ENCODE results near the gene DDAH1.

- TF ChIP-seq CTCF (IDR thresholded peaks at IDR 0.05; ENCODE audit: low read depth, low read length, poor library complexity, severe bottlenecking) (no peak), EZH2phosphoT487 (IDR thresholded peaks at IDR 0.05; ENCODE audit: borderline replicate concordance, low read length) (no peak)
These were observed 31.9 kb downstream of the DDAH1 start for GRCh38 chr1:85433096-85433495.
